GM21367 (cell line): ENCODE measurements around the gene S100Z.
"Not testable (repeated sequence)": the region's sequence is repeated elsewhere in the genome, so short reads cannot be mapped to it uniquely, and the experiment has no call there.

Experiments
- ATAC-seq: cut with Tn5 transposase; IDR thresholded peaks from one replicate; pipeline ENCODE4 v1.9.1; 2021; ENCODE audit not compliant: unreplicated experiment

Gene S100Z

GRCh38 chr5:76822105-76822731 lies 27.6 kb upstream of the S100Z start:
- ATAC-seq: not testable (repeated sequence)

GRCh38 chr5:76826416-76826815 lies 23.4 kb upstream of the S100Z start:
- not testable (repeated sequence) for ATAC-seq

GRCh38 chr5:76831110-76831452 lies 18.7 kb upstream of the S100Z start:
- no peak for ATAC-seq

- no peak for ATAC-seq
Measured at GRCh38 chr5:76836181-76836580, 13.6 kb upstream of the S100Z start.

GRCh38 chr5:76836585-76836984 lies 13.2 kb upstream of the S100Z start:
- no peak for ATAC-seq

GRCh38 chr5:76838481-76839261 lies 11.1 kb upstream of the S100Z start:
- ATAC-seq: no peak

GRCh38 chr5:76841361-76841760 lies 8.5 kb upstream of the S100Z start:
- no peak for ATAC-seq

GRCh38 chr5:76845890-76846289 lies 3.9 kb upstream of the S100Z start:
- no peak for ATAC-seq

GRCh38 chr5:76850543-76851145 lies 830 bp downstream of the S100Z start:
- ATAC-seq: no peak

GRCh38 chr5:76851728-76852369 lies 2.0 kb downstream of the S100Z start:
- no peak for ATAC-seq

GRCh38 chr5:76852772-76853171 lies 3.0 kb downstream of the S100Z start:
- no peak for ATAC-seq

- ATAC-seq: not testable (repeated sequence)
Measured at GRCh38 chr5:76853741-76854140, 3.9 kb downstream of the S100Z start.

GRCh38 chr5:76854644-76855043 lies 4.8 kb downstream of the S100Z start:
- ATAC-seq: no peak

- ATAC-seq: not testable (repeated sequence)
Measured at GRCh38 chr5:76855501-76855900, 5.7 kb downstream of the S100Z start.

GRCh38 chr5:76855961-76856360 lies 6.1 kb downstream of the S100Z start:
- ATAC-seq: no peak

GRCh38 chr5:76856800-76857199 lies 7.0 kb downstream of the S100Z start:
- ATAC-seq: not testable (repeated sequence)

GRCh38 chr5:76859591-76860247 lies 9.9 kb downstream of the S100Z start:
- ATAC-seq: no peak

GRCh38 chr5:76861612-76862011 lies 11.8 kb downstream of the S100Z start:
- ATAC-seq: no peak

GRCh38 chr5:76863001-76863400 lies 13.2 kb downstream of the S100Z start:
- no peak for ATAC-seq

- no peak for ATAC-seq
Measured at GRCh38 chr5:76866503-76866902, 16.7 kb downstream of the S100Z start.

GRCh38 chr5:76867038-76867437 lies 17.2 kb downstream of the S100Z start:
- no peak for ATAC-seq
